Skeletal muscle satellite cell (primary cell): ENCODE measurements around the gene DPP10.

Source experiments
- H3K27me3 ChIP-seq: 2 replicates; pipeline ENCODE4 v1.7.0; 2013; ENCODE audit warnings: low read length; ENCODE audit not compliant: control insufficient read depth, insufficient read depth
- H3K36me3 ChIP-seq: 2 replicates; pipeline ENCODE4 v1.7.0; 2013; ENCODE audit warnings: mild to moderate bottlenecking, control low read depth, low read length; ENCODE audit not compliant: insufficient read depth
- H3K4me1 ChIP-seq: 2 replicates; pipeline ENCODE4 v1.7.0; 2013; ENCODE audit warnings: low read length; ENCODE audit not compliant: control insufficient read depth, insufficient read depth
- H3K4me2 ChIP-seq: 2 replicates; pipeline ENCODE4 v1.7.0; 2013; ENCODE audit warnings: mild to moderate bottlenecking, low read length
- H3K4me3 ChIP-seq: 2 replicates; pipeline ENCODE4 v1.7.0; 2013; ENCODE audit warnings: low read length
- H3K9ac ChIP-seq: 2 replicates; pipeline ENCODE4 v1.7.0; 2013; ENCODE audit warnings: mild to moderate bottlenecking, low read depth, low read length, moderate library complexity
- H3K9me3 ChIP-seq: replicated peaks from 2 replicates; pipeline ENCODE4 v1.7.0; 2013; ENCODE audit warnings: mild to moderate bottlenecking, control low read depth, low read length

Gene DPP10

GRCh38 chr2:115771516-115771915, 1329.1 kb downstream of the DPP10 start:
- no peaks in the 10 kb centered on the region for H3K27me3 ChIP-seq
- H3K4me2 ChIP-seq: no peak overlapping the region
- no peak overlapping the region for H3K4me3 ChIP-seq

GRCh38 chr2:115774361-115774760, 1331.9 kb downstream of the DPP10 start:
- Histone ChIP-seq H3K36me3 (no peaks in the 10 kb centered on the region), H3K4me1 (no peaks in the 10 kb centered on the region), H3K4me3 (no peak overlapping the region), H3K27me3 (no peaks in the 10 kb centered on the region), H3K9ac (no peak overlapping the region), H3K4me2 (no peak overlapping the region), H3K9me3 (peaks cover 7% of the 10 kb centered on the region)

More at GRCh38 chr2:115771516-115771915, 1329.1 kb downstream of the DPP10 start:
- Histone ChIP-seq H3K9me3 (peaks cover 6% of the 10 kb centered on the region), H3K36me3 (no peaks in the 10 kb centered on the region), H3K4me1 (no peaks in the 10 kb centered on the region), H3K9ac (no peak overlapping the region)

- H3K9me3 ChIP-seq: peaks cover 4% of the 10 kb centered on the region
- no peaks in the 10 kb centered on the region for H3K27me3 ChIP-seq
- H3K36me3 ChIP-seq: no peaks in the 10 kb centered on the region
Observed at GRCh38 chr2:115779085-115779632, 1336.7 kb downstream of the DPP10 start.

GRCh38 chr2:115782286-115782685, 1339.8 kb downstream of the DPP10 start:
- H3K4me3 ChIP-seq: no peak overlapping the region
- H3K36me3 ChIP-seq: no peaks in the 10 kb centered on the region
- peaks cover 8% of the 10 kb centered on the region for H3K9me3 ChIP-seq
- no peak overlapping the region for H3K9ac ChIP-seq
- H3K4me2 ChIP-seq: no peak overlapping the region
- no peaks in the 10 kb centered on the region for H3K4me1 ChIP-seq
- no peaks in the 10 kb centered on the region for H3K27me3 ChIP-seq

More at GRCh38 chr2:115779085-115779632, 1336.7 kb downstream of the DPP10 start:
- Histone ChIP-seq H3K4me1 (no peaks in the 10 kb centered on the region), H3K4me3 (no peak overlapping the region), H3K9ac (no peak overlapping the region), H3K4me2 (no peak overlapping the region)

- Histone ChIP-seq H3K4me2 (no peak overlapping the region), H3K27me3 (no peaks in the 10 kb centered on the region), H3K4me1 (no peaks in the 10 kb centered on the region), H3K4me3 (no peak overlapping the region), H3K36me3 (no peaks in the 10 kb centered on the region), H3K9me3 (peaks cover 3% of the 10 kb centered on the region), H3K9ac (no peak overlapping the region)
Observed at GRCh38 chr2:115796078-115796477, 1353.6 kb downstream of the DPP10 start.

GRCh38 chr2:115807276-115807675, 1364.8 kb downstream of the DPP10 start:
- Histone ChIP-seq H3K4me1 (no peaks in the 10 kb centered on the region), H3K9ac (no peak overlapping the region), H3K4me2 (no peak overlapping the region), H3K27me3 (no peaks in the 10 kb centered on the region), H3K36me3 (no peaks in the 10 kb centered on the region), H3K4me3 (no peak overlapping the region), H3K9me3 (no peaks in the 10 kb centered on the region)

GRCh38 chr2:115825912-115826311, 1383.5 kb downstream of the DPP10 start:
- no peaks in the 10 kb centered on the region for H3K9me3 ChIP-seq
- H3K9ac ChIP-seq: no peak overlapping the region
- H3K4me3 ChIP-seq: no peak overlapping the region
- no peaks in the 10 kb centered on the region for H3K27me3 ChIP-seq
- no peaks in the 10 kb centered on the region for H3K36me3 ChIP-seq
- H3K4me1 ChIP-seq: no peaks in the 10 kb centered on the region
- no peak overlapping the region for H3K4me2 ChIP-seq

GRCh38 chr2:115833196-115833595, 1390.8 kb downstream of the DPP10 start:
- no peak overlapping the region for H3K9ac ChIP-seq
- no peaks in the 10 kb centered on the region for H3K4me1 ChIP-seq
- no peaks in the 10 kb centered on the region for H3K36me3 ChIP-seq
- H3K9me3 ChIP-seq: no peaks in the 10 kb centered on the region
- H3K27me3 ChIP-seq: no peaks in the 10 kb centered on the region
- H3K4me3 ChIP-seq: no peak overlapping the region
- no peak overlapping the region for H3K4me2 ChIP-seq

- no peak overlapping the region for H3K4me2 ChIP-seq
Observed at GRCh38 chr2:115838539-115838938, 1396.1 kb downstream of the DPP10 start.

GRCh38 chr2:115842306-115842705, 1399.9 kb downstream of the DPP10 start:
- H3K27me3 ChIP-seq: no peaks in the 10 kb centered on the region
- peaks cover 10% of the 10 kb centered on the region for H3K9me3 ChIP-seq
- no peak overlapping the region for H3K9ac ChIP-seq
- no peaks in the 10 kb centered on the region for H3K4me1 ChIP-seq
- H3K4me3 ChIP-seq: no peak overlapping the region
- H3K36me3 ChIP-seq: no peaks in the 10 kb centered on the region
- no peak overlapping the region for H3K4me2 ChIP-seq

More at GRCh38 chr2:115838539-115838938, 1396.1 kb downstream of the DPP10 start:
- H3K9me3 ChIP-seq: peaks cover 5% of the 10 kb centered on the region
- no peaks in the 10 kb centered on the region for H3K27me3 ChIP-seq
- H3K4me1 ChIP-seq: no peaks in the 10 kb centered on the region
- no peak overlapping the region for H3K9ac ChIP-seq
- H3K4me3 ChIP-seq: no peak overlapping the region
- no peaks in the 10 kb centered on the region for H3K36me3 ChIP-seq

GRCh38 chr2:115848192-115848591, 1405.8 kb downstream of the DPP10 start:
- Histone ChIP-seq H3K9ac (no peak overlapping the region), H3K4me3 (no peak overlapping the region), H3K27me3 (no peaks in the 10 kb centered on the region), H3K36me3 (no peaks in the 10 kb centered on the region), H3K4me1 (no peaks in the 10 kb centered on the region), H3K9me3 (peaks cover 15% of the 10 kb centered on the region), H3K4me2 (no peak overlapping the region)

GRCh38 chr2:115867024-115867423, 1424.6 kb downstream of the DPP10 start:
- Histone ChIP-seq H3K36me3 (no peaks in the 10 kb centered on the region), H3K4me3 (no peak overlapping the region), H3K9ac (no peak overlapping the region), H3K4me1 (no peaks in the 10 kb centered on the region), H3K27me3 (no peaks in the 10 kb centered on the region), H3K4me2 (no peak overlapping the region), H3K9me3 (peaks cover under 1% of the 10 kb centered on the region)
